Measurements from ENCODE around the gene SHROOM4.

The SHROOM4 gene

GRCh38 chrX:50780144-50780543, 33.9 kb downstream of the SHROOM4 start:
- TF ChIP-seq CTCF (IDR thresholded peaks at IDR 0.05; ENCODE audit: low read depth, low read length): no peak
- DNase-seq (ENCODE audit: extremely low read depth, low read depth): no peak

- no peak for TF ChIP-seq CTCF (IDR thresholded peaks at IDR 0.05; ENCODE audit: low read depth, low read length)
- no peak for DNase-seq (ENCODE audit: extremely low read depth, low read depth)
Observed at GRCh38 chrX:50779694-50780093, 34.3 kb downstream of the SHROOM4 start.

GRCh38 chrX:50778272-50778671, 35.7 kb downstream of the SHROOM4 start:
- TF ChIP-seq CTCF (IDR thresholded peaks at IDR 0.05; ENCODE audit: low read depth, low read length): no peak
- DNase-seq (ENCODE audit: extremely low read depth, low read depth): no peak

- TF ChIP-seq CTCF (IDR thresholded peaks at IDR 0.05; ENCODE audit: low read depth, low read length): no peak
- DNase-seq (ENCODE audit: extremely low read depth, low read depth): no peak
Observed at GRCh38 chrX:50776248-50776647, 37.7 kb downstream of the SHROOM4 start.

GRCh38 chrX:50771382-50771781, 42.6 kb downstream of the SHROOM4 start:
- no peak for DNase-seq (ENCODE audit: extremely low read depth, low read depth)
- no peak for TF ChIP-seq CTCF (IDR thresholded peaks at IDR 0.05; ENCODE audit: low read depth, low read length)

- TF ChIP-seq CTCF (IDR thresholded peaks at IDR 0.05; ENCODE audit: low read depth, low read length): no peak
- no peak for DNase-seq (ENCODE audit: extremely low read depth, low read depth)
Observed at GRCh38 chrX:50770702-50771101, 43.3 kb downstream of the SHROOM4 start.

GRCh38 chrX:50769389-50770063, 44.5 kb downstream of the SHROOM4 start:
- DNase-seq (ENCODE audit: extremely low read depth, low read depth): no peak
- TF ChIP-seq CTCF (IDR thresholded peaks at IDR 0.05; ENCODE audit: low read depth, low read length): no peak

Data from AG09319 (cell line).